ENCODE data around the gene TENM4.

Gene TENM4

DNA sequence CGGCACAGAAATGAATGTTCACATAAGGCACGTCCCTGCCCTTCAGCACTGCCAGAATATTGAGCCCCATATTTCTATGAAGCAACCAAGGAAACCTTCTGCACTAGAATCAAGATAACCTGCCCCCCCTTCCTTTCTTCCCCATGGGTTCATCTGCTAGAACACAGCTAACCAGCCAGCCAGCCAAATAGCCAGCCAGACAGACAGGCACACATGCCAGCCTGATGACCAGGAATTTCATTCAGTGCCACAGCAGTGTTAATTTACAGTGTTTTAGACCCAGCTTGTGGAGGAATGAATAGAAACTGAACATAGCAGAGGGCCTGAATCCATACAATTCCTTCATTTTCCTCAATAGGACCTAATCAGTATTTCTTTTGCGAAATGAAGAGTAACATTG lies 57.0 kb downstream of the TENM4 start:
- DNase-seq, result no peak

DNA sequence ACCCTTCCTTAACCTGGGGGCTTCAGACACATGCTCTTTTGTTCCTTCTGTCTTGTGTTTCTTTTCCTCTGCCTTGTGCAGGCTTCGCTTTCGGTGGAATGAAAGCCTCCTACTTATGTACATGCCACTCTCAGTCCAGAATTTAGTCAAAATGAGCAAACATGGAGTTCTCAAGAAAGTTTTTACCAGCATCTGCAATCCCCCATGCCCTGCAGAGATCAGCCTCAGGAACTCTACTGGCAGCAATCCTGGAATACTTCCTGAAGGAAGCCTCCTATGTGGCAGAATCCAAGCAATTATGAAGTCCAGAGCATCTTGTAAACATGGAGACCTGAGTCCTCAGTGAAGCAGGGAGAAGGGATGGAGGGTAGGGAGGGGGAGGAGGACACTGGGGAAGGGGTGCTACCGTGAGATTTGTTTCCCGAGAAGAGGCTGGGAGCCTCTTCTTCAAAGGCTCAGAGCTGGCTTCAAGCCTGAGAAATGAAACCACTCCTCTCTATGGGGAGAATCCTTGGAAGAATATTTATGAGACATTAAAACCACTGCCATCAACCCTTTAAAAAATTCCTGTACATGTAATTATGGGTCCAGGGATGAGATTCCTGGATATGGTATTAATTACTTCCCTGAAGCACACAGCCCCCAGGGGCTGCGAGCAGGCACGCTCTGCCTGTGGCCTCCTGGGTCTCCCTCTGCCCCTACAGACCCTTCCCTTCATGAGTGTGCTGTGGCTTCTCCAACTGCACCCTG lies 58.4 kb downstream of the TENM4 start:
- DNase-seq, result no peak

DNA sequence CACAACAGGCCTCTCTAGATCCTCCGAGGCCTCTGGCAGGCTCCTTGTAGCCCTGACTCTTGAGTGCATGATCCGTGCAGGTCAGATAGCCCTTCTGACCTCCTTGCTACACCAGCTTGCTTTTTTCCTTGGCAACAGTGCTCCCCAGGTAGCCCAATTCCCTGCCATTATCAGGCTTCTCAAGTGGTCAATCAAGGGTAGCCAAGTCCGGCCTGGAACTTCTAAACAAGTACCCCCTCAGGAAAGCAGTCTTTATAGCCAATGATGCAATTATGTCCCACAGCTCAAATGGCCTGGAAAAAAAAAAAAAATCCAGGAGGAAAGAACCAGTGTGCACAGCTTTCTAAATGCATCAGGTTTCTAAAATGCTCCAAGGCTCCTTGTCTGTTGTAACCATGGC lies 59.8 kb downstream of the TENM4 start:
- DNase-seq, result no peak

DNA sequence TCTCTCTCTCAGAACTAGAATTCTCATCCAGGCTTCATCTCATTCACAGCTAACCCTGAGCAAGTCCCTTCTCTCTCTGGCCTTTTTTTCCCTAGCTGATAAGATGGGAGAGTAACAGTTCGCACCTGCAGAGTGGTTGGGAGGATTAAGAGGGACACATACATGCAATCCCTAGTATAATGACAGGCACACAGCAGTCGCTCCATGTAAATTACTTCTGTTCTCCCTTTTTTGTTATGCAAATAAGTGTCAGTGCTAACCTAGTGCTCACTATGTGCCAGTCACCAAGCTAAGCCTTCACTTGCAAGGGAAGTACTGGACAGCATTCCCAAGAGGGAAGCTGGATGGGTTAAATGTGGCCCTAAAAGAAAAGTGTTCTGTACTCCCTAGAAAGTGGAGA lies 63.4 kb downstream of the TENM4 start:
- DNase-seq, result no peak

DNA sequence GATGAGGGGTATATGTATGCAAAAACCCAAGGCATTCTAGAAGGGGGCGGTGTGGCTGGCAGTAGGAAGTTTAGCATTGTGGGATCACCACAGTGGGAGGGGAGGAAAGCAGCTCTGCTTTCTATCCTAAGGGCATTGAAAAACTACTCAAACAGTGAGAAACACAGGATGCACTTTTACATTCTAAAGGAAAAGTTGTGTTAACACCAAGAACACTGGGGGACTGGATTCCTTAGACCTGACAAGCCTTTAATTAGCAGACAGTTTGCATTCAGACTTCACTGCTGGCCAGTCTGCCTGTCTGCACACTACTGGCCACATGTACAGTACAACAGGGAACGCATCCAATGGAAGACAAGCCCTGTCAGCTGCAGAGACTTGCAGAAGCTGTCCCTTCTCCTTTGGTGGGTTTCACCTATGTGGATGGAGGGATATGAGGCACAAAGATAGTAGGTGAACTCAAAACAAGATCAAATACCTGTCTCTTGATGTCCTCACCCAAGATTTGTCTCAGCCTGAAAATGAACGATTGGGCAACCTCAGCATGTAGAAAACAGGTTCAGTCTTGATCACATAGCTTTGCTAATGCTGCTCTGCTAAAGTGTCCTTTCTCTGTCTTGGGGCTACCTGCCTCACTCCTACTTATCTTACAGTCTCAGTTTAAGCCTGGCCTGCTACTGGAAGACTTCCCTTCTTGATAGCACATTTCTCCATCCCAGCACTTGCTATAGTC lies 64.8 kb downstream of the TENM4 start:
- DNase-seq, result no peak

DNA sequence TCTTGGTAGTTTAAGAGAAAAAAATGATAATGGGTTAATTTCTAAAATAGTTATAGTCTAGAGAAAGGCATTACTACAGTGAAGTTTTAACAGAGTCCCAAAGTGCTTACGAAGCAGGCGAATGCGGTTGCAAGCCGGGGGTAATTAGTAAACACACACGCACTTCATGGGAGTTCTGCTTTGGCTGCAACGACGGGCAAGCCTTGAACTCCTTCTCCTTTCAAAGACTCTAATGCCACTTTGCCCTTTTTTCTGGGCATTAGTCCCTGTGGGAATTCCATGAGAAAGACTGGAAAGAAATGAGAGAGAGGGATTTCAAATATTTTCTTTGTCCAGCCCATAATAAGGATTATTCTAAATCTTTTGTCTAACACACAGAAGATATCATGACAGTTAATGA lies 66.1 kb downstream of the TENM4 start:
- no peak for DNase-seq

DNA sequence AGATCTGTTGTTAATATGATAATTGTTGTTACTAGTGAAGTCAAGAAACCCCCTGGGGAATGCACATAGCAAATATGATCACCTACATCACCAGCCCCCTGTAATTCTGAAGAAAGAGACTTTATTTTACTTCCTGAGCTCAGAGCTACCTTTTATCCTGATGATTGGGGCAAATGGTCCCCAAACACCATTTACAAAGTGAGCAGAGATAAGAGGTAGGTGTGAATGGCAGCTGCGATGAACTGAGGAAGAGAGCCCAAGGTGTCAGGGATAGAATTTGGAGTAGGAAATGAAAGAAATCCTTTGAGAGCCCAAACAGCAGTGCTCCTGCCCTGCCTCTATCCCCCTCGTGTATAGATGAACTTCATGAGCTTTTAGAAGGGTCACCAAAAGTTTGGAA lies 69.1 kb downstream of the TENM4 start:
- no peak for DNase-seq

DNA sequence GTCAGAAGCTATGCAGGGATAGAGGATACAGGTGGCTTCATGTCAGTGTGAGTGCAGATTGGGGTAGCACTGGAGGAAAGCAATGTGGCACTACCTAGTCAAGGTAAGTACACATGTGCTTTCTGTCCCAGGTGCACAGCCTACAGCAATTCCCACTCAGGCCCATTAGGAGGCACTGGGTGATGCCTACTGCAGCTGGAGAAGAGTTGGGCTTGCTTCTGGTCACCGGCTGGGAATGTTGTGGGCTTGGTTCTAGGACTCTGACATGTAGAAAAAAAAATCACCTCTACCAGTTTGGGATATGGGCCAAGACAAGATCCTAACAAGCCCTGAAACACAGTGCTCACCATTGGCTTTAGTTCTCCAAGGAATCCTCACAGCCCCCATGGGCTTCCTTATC lies 69.7 kb downstream of the TENM4 start:
- DNase-seq, result no peak

DNA sequence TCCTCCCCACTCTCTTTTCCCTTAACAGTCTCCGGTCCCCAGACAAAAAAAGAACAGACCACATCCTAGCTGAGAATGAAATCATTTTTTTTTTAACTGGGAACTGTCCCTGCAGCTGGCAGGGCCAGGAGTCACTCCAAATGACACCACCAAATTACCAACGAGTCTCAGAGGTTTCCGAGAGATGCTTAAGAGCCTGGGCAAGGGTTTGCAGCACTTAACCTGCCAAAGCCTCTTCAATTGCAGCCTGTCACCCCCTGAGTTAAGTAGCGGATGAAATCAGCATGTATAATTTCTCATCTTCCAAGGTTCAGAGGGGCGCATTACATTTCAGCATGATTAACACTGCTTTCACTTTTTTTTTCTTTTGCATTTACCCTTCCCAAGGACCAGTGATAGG lies 71.8 kb downstream of the TENM4 start:
- DNase-seq, result no peak

DNA sequence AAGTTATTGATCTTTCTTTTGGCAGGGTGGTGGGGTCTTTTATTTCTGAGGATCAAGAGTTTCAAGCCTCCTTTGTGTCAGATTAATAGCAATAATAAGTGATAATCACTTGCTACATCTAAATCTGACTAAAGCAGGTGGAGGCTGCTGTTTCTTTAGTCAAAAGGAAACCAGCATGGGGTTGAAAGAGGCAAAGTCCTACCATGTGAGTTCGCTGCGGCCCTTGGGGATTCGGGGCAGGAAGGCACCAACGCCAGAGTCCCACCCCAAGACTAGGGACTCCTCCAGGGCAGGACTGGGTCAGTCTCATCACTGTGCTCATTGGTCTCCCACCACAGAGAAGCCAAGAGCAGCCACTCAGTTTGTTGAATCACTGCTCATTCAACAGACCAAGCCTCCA lies 73.0 kb downstream of the TENM4 start:
- no peak for DNase-seq

DNA sequence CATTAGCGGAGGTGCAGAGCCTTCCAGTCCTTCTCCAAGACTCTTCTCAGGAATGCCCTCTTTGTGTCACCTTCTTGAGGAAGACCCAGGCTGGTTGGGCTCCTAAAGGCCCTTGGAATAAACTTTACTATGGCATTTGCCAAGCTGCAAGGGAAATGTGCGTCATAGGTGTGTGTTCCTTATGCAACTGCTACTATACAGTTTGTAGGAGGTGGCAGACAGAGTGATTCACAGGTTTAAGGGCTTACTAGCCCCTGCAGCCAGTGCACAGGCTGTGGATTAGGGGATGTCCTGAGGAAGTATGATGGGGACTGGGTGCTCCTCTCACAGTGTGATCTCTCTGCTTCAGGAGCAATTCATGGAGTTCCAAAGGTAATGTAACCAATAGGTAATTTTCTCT lies 74.6 kb downstream of the TENM4 start:
- no peak for DNase-seq

DNA sequence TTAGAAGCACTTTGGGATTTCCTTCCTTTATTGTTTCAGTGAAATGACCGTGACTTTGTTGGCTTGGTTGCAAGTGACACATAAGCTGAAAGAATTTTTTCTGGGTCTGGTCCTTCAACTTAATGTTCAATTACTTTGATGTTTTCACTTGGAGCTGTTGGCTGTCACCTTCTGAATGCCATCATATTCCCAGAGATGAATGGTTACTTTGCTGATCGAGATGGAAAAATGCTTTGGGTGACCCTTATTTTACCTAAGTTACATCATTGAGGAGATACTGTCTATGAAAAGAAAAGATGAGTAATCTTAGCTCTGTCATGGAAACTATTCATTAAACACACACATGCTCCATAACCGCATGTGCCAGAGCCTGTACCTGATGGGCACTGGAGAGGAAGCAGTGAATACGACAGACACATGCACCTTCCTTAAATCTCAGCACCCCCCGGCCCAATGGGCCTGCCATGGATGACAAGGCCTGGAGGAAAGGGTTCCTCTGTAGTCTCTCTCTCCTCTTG lies 76.9 kb downstream of the TENM4 start:
- no peak for DNase-seq

DNA sequence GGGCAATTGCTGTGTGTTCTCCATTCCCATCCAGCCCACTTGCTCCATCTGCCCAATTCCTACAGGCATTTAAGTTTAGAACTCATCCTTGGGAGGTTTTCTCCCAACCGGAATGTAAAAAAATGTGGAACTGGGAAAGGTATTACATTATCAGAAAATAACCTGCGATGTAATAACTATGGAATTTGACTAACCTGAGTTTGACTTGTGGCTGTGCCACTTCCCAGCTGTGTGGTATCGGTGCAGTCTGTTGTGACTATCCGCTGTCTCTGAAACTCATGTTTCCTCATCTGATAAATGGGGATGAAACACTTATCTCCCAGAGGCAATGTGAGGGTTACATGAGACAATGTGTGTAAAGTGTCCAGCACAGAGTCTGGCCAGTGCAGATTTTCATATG lies 77.6 kb downstream of the TENM4 start:
- no peak for DNase-seq

DNA sequence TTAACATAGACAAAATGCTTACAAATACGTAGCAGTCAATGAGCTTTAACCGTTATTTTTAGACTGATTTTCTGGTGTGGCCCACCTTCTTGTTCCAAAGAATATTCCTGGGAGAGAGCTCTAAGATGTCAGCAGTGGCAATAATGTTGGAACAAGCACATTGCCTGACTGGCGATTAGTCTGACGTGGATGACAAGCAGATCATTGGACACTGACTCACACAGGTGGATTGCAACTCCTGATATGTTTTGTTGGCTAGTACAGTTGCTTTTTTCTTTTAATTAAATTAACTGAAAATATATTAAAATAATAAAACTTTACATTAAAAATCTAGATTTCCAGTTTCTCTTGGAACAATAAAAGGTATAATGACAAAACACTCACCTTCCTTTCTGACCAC lies 78.0 kb downstream of the TENM4 start:
- no peak for DNase-seq

DNA sequence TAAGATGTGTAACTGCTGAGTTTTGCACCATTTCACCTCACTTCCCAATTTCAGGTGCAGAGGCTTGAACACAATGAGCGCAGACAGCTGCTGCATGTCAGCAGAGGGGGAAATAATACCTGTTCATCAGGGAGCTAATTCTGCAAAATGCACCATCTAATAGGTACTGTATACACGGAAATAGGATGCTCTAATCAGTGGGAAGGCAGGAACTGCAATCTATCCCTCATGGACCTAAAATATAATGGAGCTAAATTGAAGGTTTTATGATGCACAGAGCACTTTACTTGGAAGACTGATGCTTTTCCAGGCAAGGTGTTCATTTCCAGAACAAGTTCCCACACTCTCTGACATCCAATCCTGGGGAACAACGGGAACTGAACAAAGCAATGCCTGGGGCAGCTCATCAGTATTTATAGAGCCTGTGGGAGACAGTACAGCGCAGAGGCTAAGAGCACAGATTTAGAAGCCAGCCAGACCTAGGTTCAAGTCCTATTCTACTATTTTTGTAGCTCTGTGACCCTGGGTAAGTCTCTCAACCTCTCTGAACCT lies 78.5 kb downstream of the TENM4 start:
- no peak for DNase-seq

DNA sequence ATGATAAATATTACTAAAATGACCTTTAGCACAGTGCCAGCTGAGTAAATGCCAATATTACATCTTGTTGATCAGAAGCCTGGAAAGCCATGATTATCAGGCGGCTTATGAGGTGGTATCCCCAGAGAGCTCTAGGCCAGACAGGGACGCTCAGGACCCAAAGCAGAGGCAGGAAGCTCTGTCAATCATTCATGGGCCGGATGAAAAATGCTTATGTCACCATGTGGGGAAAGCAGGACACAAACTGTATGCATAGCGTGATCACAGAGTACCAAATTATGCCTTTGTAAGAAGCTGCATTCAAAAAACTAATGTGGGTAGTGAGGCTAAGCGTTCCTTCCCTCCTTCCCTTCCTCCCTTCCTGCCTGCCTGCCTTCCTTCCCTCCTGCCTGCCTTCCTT lies 82.6 kb downstream of the TENM4 start:
- DNase-seq, result no peak

DNA sequence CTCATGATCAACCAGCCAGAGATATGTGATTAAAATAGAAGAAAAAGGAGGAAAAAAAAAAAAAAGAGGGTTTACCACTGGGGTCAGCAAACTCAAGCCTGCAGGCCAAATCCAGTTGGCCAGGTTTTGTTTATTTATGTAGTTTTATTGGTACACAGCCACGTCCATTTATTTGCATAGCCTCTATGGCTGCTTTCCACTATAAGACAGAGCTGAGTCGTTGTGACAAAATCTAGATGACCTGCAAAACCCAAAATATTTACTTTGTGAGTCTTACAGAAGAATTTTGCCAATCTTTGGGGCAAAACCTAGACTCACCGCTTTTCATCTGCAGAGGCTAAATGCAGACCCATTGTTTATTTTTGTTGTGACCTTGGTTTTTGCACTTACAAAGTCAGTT lies 87.1 kb downstream of the TENM4 start:
- no peak for DNase-seq

DNA sequence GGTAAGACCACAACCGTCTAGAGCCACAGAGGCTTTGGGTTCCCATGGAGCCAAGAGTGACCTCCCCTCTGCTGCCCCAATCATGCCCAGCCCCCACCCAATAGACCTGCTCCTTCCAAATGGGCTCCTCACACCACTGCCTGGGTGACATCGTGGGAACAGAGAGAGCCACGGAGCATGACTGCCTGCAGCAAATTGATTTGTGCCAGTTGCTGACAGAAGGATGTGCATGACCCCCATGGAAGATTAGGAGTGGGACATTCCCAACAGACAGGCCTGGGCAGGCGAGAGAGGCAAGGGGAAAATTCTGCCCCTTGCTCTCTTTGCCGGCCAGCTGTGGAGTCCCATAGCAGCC lies 88.5 kb downstream of the TENM4 start:
- DNase-seq, result no peak

DNA sequence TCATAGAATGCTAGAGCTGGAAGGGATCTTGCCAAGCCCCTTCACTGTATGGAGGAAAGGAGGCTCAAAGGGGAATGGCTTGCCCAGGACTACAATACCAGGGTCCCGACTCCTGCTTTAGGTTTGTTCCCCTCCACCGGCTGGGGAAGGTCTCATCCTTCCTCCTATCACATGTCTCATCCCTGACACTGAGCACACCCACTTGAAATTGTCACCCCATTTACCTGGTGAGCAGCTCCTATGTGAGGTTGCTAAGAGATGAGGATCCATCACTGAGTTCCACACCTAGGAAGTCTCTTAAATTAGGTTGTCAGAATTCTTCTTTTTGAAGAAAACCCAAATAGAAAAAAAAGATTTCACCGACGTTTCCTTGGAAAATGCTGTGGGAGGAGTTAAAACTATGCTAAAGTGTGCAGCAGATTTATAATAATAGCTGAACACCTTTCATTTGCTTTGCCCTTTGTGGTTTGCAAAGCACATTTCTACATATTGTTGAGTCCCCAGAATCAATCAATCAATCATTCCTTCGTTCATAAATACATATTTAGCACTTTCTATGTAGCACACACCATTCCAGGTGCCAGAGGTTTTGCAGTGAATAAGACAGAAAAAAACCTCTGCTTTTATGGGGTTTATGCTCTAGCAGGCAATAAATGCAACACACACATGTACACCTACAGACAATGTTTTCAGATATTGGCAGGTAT lies 91.7 kb downstream of the TENM4 start:
- DNase-seq, result no peak

DNA sequence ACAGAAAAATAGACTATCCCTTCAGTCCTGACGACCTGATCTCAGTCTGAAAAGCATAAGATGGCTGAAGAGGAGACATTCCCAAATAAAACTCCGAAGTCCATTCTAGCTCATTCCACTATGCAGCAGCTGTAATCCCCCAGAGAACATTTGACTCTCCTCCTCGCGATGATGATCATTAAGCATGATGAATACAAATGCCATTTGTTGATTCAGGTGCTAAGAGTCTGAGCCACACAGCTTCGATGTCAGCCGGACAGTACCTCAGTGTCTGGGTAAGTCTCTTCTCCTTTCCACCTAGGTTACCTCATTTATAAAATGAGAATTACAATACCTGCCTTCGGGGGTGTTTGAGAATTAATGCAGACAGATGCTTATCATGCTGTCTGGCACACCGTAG lies 94.8 kb downstream of the TENM4 start:
- DNase-seq, result no peak

DNA sequence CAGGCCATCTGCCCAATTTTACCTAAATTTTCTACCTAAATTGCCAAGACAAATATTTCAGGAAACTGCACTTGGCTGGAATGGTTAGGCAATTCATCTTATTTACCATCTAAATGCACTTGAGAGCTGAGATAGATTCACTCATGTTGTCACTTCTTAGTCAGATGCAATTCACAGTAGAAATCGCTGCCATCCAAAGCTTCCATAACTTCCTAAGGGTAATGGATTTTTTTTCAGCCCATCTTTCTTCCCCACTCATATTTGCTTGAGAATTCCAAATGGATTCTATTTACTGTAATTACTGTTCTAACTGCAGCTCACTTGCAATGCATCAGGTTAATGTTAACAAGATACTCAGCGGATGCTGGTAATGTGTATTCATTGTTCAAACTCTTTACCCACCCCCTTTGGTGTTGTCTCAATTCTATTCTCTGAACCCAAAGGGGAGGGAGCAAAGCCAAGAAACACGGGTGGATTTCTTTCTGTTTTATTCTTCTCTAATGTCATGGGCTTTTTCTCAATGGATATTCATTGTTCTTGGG lies 96.0 kb downstream of the TENM4 start:
- DNase-seq, result no peak

DNA sequence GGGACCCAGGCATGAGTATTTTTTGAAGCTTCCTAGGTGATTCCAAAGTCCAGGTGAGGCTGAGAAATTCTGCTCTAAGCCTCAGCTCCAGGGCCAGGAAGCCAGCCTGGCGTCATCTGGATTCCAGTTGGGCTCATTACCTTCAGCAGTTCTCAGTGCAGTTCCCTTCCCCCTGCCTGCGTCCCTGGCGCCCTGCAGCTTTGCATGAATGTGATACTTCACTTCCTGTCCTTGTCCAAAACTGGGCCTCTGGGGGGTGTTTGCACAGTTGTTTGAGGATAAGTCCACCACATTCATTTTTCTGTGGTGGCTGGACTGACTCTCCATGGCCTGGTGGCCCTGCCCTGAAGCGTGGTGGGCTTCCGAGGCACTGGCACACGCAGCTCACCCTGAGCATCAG lies 98.1 kb downstream of the TENM4 start:
- DNase-seq, result no peak

DNA sequence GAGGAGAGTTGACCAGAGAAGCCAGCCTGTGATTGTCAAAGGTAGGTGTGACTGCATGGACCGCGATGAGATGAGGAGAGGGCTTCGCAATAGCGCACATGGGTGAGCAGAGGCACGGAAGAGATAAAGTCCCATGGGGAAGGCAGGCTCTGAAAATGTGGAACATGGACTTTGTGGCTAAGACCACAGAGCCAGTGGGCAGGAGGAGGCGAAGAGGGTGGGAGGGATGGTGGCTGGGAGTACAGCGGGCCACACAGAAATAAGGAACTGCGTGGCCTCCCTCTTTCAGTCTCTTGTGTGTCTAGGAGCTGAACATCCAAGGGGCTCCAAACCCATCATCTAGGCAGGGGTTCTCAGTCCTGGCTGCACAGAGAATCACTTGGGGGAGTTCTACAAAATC lies 98.6 kb downstream of the TENM4 start:
- no peak for DNase-seq

All from T-helper 1 cell (primary cell).